K562 (cell line): ENCODE data around the gene SLFN5. TPM values are rescaled to one million over a fixed set of nuclear protein-coding genes. Genes with fewer than 3 reads are reported as not detected.
A peak's percentile ranks its signal among the peaks of the same experiment; 100 is the strongest.

Experiments
- ATAC-seq: fragments of 200-7000 bp; cut with Tn5 transposase; 3 replicates; pipeline ENCODE4 v1.9.1; 2020; ENCODE audit warnings: moderate library complexity
- BruUV-seq: library from RNA; stranded (reverse); fragments of 400-500 nt; replicated peaks from 2 replicates; lab custom pipeline; 2021; lab: Mats Ljungman, UMichigan
- CTCF ChIA-PET: fragments of 300-600 bp; formaldehyde crosslinking; extraction: SDS; loops from one replicate; lab custom pipeline; 2021; ENCODE audit warnings: low intra/inter-chr PET ratio; lab: Yijun Ruan, JAX
- POLR2A ChIA-PET: fragments of 300-600, 350-650 bp; sonication (Branson Sonifier 250); formaldehyde crosslinking; extraction: SDS; loops from one replicate; lab custom pipeline; 2021; ENCODE audit warnings: antibody characterized with exemption, inconsistent platforms; lab: Yijun Ruan, JAX
- DNase-seq, 4 experiments: peaks; one replicate each; pipeline versions ENCODE4 v3.0.0 to v3.0.0-alpha.2; 2011 to 2018; ENCODE audit warnings: low spot score in 3 of 4, mixed read lengths in 3 of 4; ENCODE audit errors: extremely low read depth in 1 of 4
- FAIRE-seq: peaks from 2 replicates; lab custom pipeline; 2011; peaks lifted over from hg19 to GRCh38; lab: Jason Lieb, UNC
- H2AFZ ChIP-seq: 2 replicates; pipeline ENCODE4 v1.6.0; 2011; ENCODE audit warnings: low read depth, low read length, control low read depth, inconsistent platforms
- H3K27ac ChIP-seq: fragments of 200-600 bp; 3 replicates; pipeline ENCODE4 v1.8.0; 2011; ENCODE audit warnings: low read depth, mild to moderate bottlenecking, control low read depth, inconsistent platforms, low read length, moderate library complexity, mixed read lengths; ENCODE audit errors: extremely low read depth
- H3K27me3 ChIP-seq, 2 experiments: fragments of 300-600 bp in 1 of 2; 2 replicates in 1 of 2; 3 replicates in 1 of 2; pipeline versions ENCODE4 v1.6.0 to v1.8.0; 2011; ENCODE audit warnings: inconsistent platforms in 2 of 2, low read length in 2 of 2, mild to moderate bottlenecking in 1 of 2, mixed read lengths in 1 of 2, moderate library complexity in 1 of 2; ENCODE audit not compliant: control insufficient read depth in 2 of 2, insufficient read depth in 2 of 2
- H3K36me3 ChIP-seq: fragments of 300-600 bp; 3 replicates; pipeline ENCODE4 v1.8.0; 2011; ENCODE audit warnings: mild to moderate bottlenecking, low read length, inconsistent platforms; ENCODE audit not compliant: control insufficient read depth, insufficient read depth
- H3K4me1 ChIP-seq, 2 experiments: fragments of 200-600 bp in 1 of 2; replicated peaks in 1 of 2; 2 replicates in 1 of 2; 3 replicates in 1 of 2; pipeline versions ENCODE4 v1.5.1 to v1.8.0; 2011; ENCODE audit warnings: inconsistent platforms in 2 of 2, low read length in 2 of 2, mild to moderate bottlenecking in 1 of 2, mixed read lengths in 1 of 2, moderate library complexity in 1 of 2; ENCODE audit not compliant: control insufficient read depth in 2 of 2, insufficient read depth in 2 of 2
- H3K4me2 ChIP-seq: 2 replicates; pipeline ENCODE4 v1.6.1; 2011; ENCODE audit warnings: low read length, control low read depth, inconsistent platforms, mixed read lengths; ENCODE audit not compliant: insufficient read depth
- H3K4me3 ChIP-seq: fragments of 200-600 bp; sonication (generic), shearing (Covaris generic); 2 replicates; pipeline ENCODE4 v1.5.1; 2016; ENCODE audit warnings: control low read depth, inconsistent platforms
- H3K79me2 ChIP-seq: fragments of 200-600 bp; 3 replicates; pipeline ENCODE4 v1.8.0; 2011; ENCODE audit warnings: low read length, inconsistent platforms; ENCODE audit not compliant: control insufficient read depth, insufficient read depth
- H3K9ac ChIP-seq, 2 experiments: 2 replicates each; pipeline versions ENCODE4 v1.6.0 to v1.6.1; 2011; ENCODE audit warnings: low read depth in 2 of 2, low read length in 2 of 2, control low read depth in 1 of 2, inconsistent platforms in 1 of 2, mild to moderate bottlenecking in 1 of 2, mixed read lengths in 1 of 2; ENCODE audit not compliant: insufficient read depth in 1 of 2
- H3K9me1 ChIP-seq: one replicate; pipeline ENCODE4 v1.6.0; 2011; ENCODE audit warnings: inconsistent platforms, mild to moderate bottlenecking, low read length, moderate library complexity; ENCODE audit not compliant: control insufficient read depth, insufficient read depth
- H3K9me3 ChIP-seq: replicated peaks from 2 replicates; pipeline ENCODE4 v1.5.1; 2011; ENCODE audit warnings: low read depth, low read length, inconsistent platforms; ENCODE audit not compliant: control insufficient read depth, insufficient read depth
- H4K20me1 ChIP-seq: replicated peaks from 2 replicates; pipeline ENCODE4 v1.6.1; 2011; ENCODE audit warnings: low read length, inconsistent platforms, mixed read lengths; ENCODE audit not compliant: control insufficient read depth, insufficient read depth
- CEBPG ChIP-seq, 3 experiments: fragments of 200-800 bp in 1 of 3; sonication (Bioruptor generic) in 1 of 3; sonication (generic) in 1 of 3; formaldehyde crosslinking in 1 of 3; IDR thresholded peaks in 2 of 3; conservative IDR thresholded peaks in 1 of 3; 2 replicates each; pipeline versions ENCODE4 v1.6.1 to v1.8.0; 2016 to 2022; ENCODE audit warnings: missing compliant biosample characterization in 2 of 3, missing genetic modification characterization in 2 of 3, mild to moderate bottlenecking in 1 of 3, missing genetic modification reagents in 1 of 3
- NCOR1 ChIP-seq: fragments of 450-650 bp; IDR thresholded peaks from 2 replicates; pipeline ENCODE4 v1.6.1; 2016; ENCODE audit warnings: mild to moderate bottlenecking, moderate library complexity
- NR2C2 ChIP-seq, 2 experiments: fragments of 200-800 bp in 1 of 2; sonication (Bioruptor generic) in 1 of 2; sonication (generic) in 1 of 2; formaldehyde crosslinking in 1 of 2; IDR thresholded peaks; 2 replicates each; pipeline versions ENCODE4 v1.6.1 to v1.8.0; 2016 to 2022; ENCODE audit warnings: mild to moderate bottlenecking in 1 of 2, missing compliant biosample characterization in 1 of 2, missing genetic modification characterization in 1 of 2, missing genetic modification reagents in 1 of 2
- WGBS: fragments of 100-300 bp; shearing (Covaris generic); methylation state at CpG from one replicate; pipeline ENCODE4 v1.1.6; 2016; ENCODE audit warnings: low coverage, mixed read lengths; ENCODE audit not compliant: insufficient coverage; ENCODE audit errors: missing lambda C conversion rate; 5-methylcytosine and 5-hydroxymethylcytosine counted together
- in situ Hi-C: fragments of 300-500 bp; cut with MboI; formaldehyde crosslinking; loops from 4 replicates; pipeline ENCODE4 v1.15.0; 2018; ENCODE audit warnings: inconsistent platforms, mixed read lengths
- intact Hi-C: fragments of 100-400 bp; cut with micrococcal nuclease; formaldehyde crosslinking; loops from 2 replicates; pipeline ENCODE4 v1.14.2; 2022
- polyA plus RNA-seq, 8 experiments: library from polyadenylated mRNA; depleted of rRNA in 4 of 8; stranded (reverse) in 5 of 8; unstranded in 3 of 8; fragments of >200 nt; fragmentation: Nextera tagmentation in 2 of 8; fragmentation: Illumina TruSeq in 1 of 8; extraction: Ambion mirVana in 2 of 8; extraction: Trizol in 1 of 8; gene quantifications; 2 replicates each; pipeline versions ENCODE4 v1.2.1 to v1.2.3, GENCODE V29; 2011 to 2014; ENCODE audit warnings: inconsistent platforms in 1 of 8, missing spikeins in 1 of 8
- total RNA-seq, 7 experiments: library from RNA; depleted of rRNA in 6 of 7; stranded (reverse); fragments of >200 nt in 6 of 7; fragmentation: Illumina TruSeq in 2 of 7; extraction: Trizol in 2 of 7; gene quantifications; 2 replicates each; pipeline versions ENCODE4 v1.2.1 to v1.2.3, GENCODE V29; 2011 to 2021; ENCODE audit warnings: low replicate concordance in 1 of 7
- TF ChIP-seq, protein P1 (sequence below), 2 experiments: fragments of 450-650 bp in 1 of 2; sonication (generic) in 1 of 2; formaldehyde crosslinking in 1 of 2; IDR thresholded peaks in 1 of 2; conservative IDR thresholded peaks in 1 of 2; 2 replicates each; pipeline versions ENCODE4 v1.6.1 to v1.8.1; 2016 to 2023; ENCODE audit warnings: mild to moderate bottlenecking in 2 of 2, moderate library complexity in 2 of 2, inconsistent platforms in 1 of 2, missing genetic modification reagents in 1 of 2

Gene SLFN5
- total and polyA plus RNA-seq, 9 of the 15 experiments (the other 6 are each of a cell fraction or from before 2014, with no cell fraction given), result under 0.01 to 0.18 (median 0.04) TPM; not detected in 1

DNA sequence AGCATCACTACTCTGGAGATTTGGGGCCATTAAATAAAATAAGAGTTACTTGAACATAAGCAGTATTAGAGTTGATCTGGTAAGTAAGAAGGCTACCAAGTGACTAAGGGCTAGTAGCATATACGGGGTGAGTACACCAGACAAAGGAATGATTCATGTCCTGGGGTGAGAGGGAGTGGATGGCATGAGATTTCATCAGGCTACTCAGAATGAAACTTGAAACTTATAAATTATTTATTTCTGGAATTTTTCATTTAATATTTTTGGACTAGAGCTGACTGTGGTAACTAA, 2.3 kb downstream of the SLFN5 start:
- Histone ChIP-seq H3K9me3 (no peaks in the 10 kb centered on the region), H3K79me2 (no peaks in the 10 kb centered on the region)
- TF ChIP-seq CEBPG (CRISPR knock-in tag; IDR thresholded peaks at IDR 0.05), result no peak
- peak in 1 of 2 experiments; percentile 65; a peak in 2 of 4 replicates for TF ChIP-seq CEBPG (tag; conservative IDR thresholded peaks at IDR 0.05 in 1 of 2, IDR thresholded peaks at IDR 0.05 in 1 of 2)
- no peak for TF ChIP-seq NR2C2 (CRISPR knock-in tag; IDR thresholded peaks at IDR 0.05)
- peak; percentile 3; the same call in 1 of the 2 replicates for TF ChIP-seq NR2C2 (tag; IDR thresholded peaks at IDR 0.05)
- TF ChIP-seq NCOR1, result no peak
- TF ChIP-seq, protein P1, sequence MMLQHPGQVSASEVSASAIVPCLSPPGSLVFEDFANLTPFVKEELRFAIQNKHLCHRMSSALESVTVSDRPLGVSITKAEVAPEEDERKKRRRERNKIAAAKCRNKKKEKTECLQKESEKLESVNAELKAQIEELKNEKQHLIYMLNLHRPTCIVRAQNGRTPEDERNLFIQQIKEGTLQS (IDR thresholded peaks at IDR 0.05), result peak; percentile 28; the same call in 1 of the 2 replicates
- TF ChIP-seq, protein P1 (CRISPR knock-in tag; conservative IDR thresholded peaks at IDR 0.05), result no peak
- TF ChIP-seq, all 486 proteins: peak for 3
- ATAC-seq (no peak), DNase-seq (no peak), FAIRE-seq (no peak)
- intact Hi-C loops, result no loop called here
- BruUV-seq, result no TSS peak
- H3K4me2 ChIP-seq, result no peak overlapping the region
- H3K4me1 ChIP-seq, result peaks cover 3 to 12% of the 10 kb centered on the region in 2 experiments; a peak in 4 of 5 replicates
- H3K4me3 ChIP-seq, result no peak overlapping the region
- no peak overlapping the region for H2AFZ ChIP-seq
- peaks cover 10 to 31% of the 10 kb centered on the region in 2 experiments; a peak in 4 of 5 replicates for H3K27me3 ChIP-seq
- ChIA-PET POLR2A (no interaction called here), CTCF (no interaction called here)
- H4K20me1 ChIP-seq, result no peaks in the 10 kb centered on the region
- H3K9me1 ChIP-seq, result no peaks in the 10 kb centered on the region
- H3K27ac ChIP-seq, result no peak overlapping the region
- in situ Hi-C loops, result no loop called here
- no peaks in the 10 kb centered on the region for H3K36me3 ChIP-seq
- no peak overlapping the region for H3K9ac ChIP-seq
- 0% methylated on average over 1 of the region's 1 CpG for WGBS
